ENCODE results near the gene ZFYVE1.

DNA sequence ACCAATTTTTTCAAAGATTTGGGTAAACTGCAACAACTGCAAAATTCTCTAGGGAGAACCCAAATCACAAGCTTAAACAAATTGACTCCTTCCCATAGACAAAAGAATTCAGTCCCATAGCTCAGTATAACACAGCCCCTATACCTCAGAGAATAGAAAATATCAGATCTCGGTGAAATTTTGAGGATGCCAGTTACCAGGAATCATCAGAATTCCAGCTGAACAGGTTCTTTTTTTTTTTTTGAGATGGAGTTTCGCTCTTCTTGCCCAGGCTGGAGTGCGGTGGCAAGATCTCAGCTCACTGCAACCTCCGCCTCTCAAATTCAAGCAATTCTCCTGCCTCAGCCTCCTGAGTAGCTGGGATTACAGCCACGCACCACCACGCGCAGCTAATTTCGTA is 36.7 kb downstream of the ZFYVE1 start:
- TF ChIP-seq, protein P1, sequence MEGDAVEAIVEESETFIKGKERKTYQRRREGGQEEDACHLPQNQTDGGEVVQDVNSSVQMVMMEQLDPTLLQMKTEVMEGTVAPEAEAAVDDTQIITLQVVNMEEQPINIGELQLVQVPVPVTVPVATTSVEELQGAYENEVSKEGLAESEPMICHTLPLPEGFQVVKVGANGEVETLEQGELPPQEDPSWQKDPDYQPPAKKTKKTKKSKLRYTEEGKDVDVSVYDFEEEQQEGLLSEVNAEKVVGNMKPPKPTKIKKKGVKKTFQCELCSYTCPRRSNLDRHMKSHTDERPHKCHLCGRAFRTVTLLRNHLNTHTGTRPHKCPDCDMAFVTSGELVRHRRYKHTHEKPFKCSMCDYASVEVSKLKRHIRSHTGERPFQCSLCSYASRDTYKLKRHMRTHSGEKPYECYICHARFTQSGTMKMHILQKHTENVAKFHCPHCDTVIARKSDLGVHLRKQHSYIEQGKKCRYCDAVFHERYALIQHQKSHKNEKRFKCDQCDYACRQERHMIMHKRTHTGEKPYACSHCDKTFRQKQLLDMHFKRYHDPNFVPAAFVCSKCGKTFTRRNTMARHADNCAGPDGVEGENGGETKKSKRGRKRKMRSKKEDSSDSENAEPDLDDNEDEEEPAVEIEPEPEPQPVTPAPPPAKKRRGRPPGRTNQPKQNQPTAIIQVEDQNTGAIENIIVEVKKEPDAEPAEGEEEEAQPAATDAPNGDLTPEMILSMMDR (IDR thresholded peaks at IDR 0.05) = no peak
- no peak for TF ChIP-seq EZH2 (IDR thresholded peaks at IDR 0.05)
- no peak for TF ChIP-seq EZH2phosphoT487 (IDR thresholded peaks at IDR 0.05)
